Stimulated activated CD4-positive, alpha-beta T cell treated with anti-CD3 and anti-CD28 coated beads, Interleukin-2, amount 100 ng/mL, for 4 hours (primary cell): ENCODE data around the gene INSYN2A.

Experiments
- DNase-seq: peaks from one replicate; pipeline ENCODE4 v3.0.0-alpha.2; 2020; ENCODE audit warnings: low read depth

Gene INSYN2A

GRCh38 chr10:127195041-127195506, 1.3 kb downstream of the INSYN2A start:
- DNase-seq: no peak

- DNase-seq: no peak
These were observed 1.8 kb downstream of the INSYN2A start for GRCh38 chr10:127194599-127194998.

GRCh38 chr10:127194111-127194510, 2.3 kb downstream of the INSYN2A start:
- DNase-seq: no peak

- no peak for DNase-seq
These were observed 3.3 kb downstream of the INSYN2A start for GRCh38 chr10:127193125-127193524.

- no peak for DNase-seq
These were observed 6.0 kb downstream of the INSYN2A start for GRCh38 chr10:127190427-127190826.

GRCh38 chr10:127189226-127189625, 7.2 kb downstream of the INSYN2A start:
- no peak for DNase-seq

- DNase-seq: no peak
These were observed 9.6 kb downstream of the INSYN2A start for GRCh38 chr10:127186813-127187212.

- no peak for DNase-seq
These were observed 11.8 kb downstream of the INSYN2A start for GRCh38 chr10:127184582-127184981.

GRCh38 chr10:127182161-127182560, 14.2 kb downstream of the INSYN2A start:
- DNase-seq: no peak

- no peak for DNase-seq
These were observed 16.7 kb downstream of the INSYN2A start for GRCh38 chr10:127179612-127180250.

- no peak for DNase-seq
These were observed 19.7 kb downstream of the INSYN2A start for GRCh38 chr10:127176649-127177048.

GRCh38 chr10:127175357-127176110, 20.9 kb downstream of the INSYN2A start:
- DNase-seq: no peak

- DNase-seq: no peak
These were observed 21.5 kb downstream of the INSYN2A start for GRCh38 chr10:127174866-127175265.

- no peak for DNase-seq
These were observed 28.1 kb downstream of the INSYN2A start for GRCh38 chr10:127168261-127168660.

- DNase-seq: no peak
These were observed 33.5 kb downstream of the INSYN2A start for GRCh38 chr10:127162841-127163240.

- DNase-seq: no peak
These were observed 34.9 kb downstream of the INSYN2A start for GRCh38 chr10:127161482-127161881.

- DNase-seq: no peak
These were observed 36.6 kb downstream of the INSYN2A start for GRCh38 chr10:127159648-127160245.

- no peak for DNase-seq
These were observed 37.7 kb downstream of the INSYN2A start for GRCh38 chr10:127158662-127159061.

GRCh38 chr10:127157506-127158200, 38.7 kb downstream of the INSYN2A start:
- no peak for DNase-seq

- DNase-seq: no peak
These were observed 39.3 kb downstream of the INSYN2A start for GRCh38 chr10:127157089-127157488.

GRCh38 chr10:127154831-127155620, 41.4 kb downstream of the INSYN2A start:
- DNase-seq: no peak

- DNase-seq: no peak
These were observed 43.2 kb downstream of the INSYN2A start for GRCh38 chr10:127153181-127153580.
